GM23338 (cell line): ENCODE data around the gene COL4A6. TPM values are rescaled to one million over a fixed set of nuclear protein-coding genes. Genes with fewer than 3 reads are reported as not detected.

Experiments used
- ATAC-seq: fragments of 200-7000 bp; cut with Tn5 transposase; 3 replicates; pipeline ENCODE4 v1.9.1; 2020
- DNase-seq: peaks from one replicate; pipeline ENCODE4 v3.0.0-alpha.2; 2015; ENCODE audit warnings: low spot score
- H2AFZ ChIP-seq: fragments of 200-600 bp; sonication (generic); 2 replicates; pipeline ENCODE4 v1.8.0; 2016; ENCODE audit warnings: antibody characterized with exemption, mild to moderate bottlenecking, moderate library complexity
- H3F3A ChIP-seq: fragments of 200-600 bp; sonication (generic); replicated peaks from 2 replicates; pipeline ENCODE4 v1.8.0; 2017; ENCODE audit warnings: antibody characterized with exemption, mixed run types, low read depth
- H3K27ac ChIP-seq: fragments of 200-600 bp; sonication (generic); 2 replicates; pipeline ENCODE4 v1.6.1; 2016; ENCODE audit warnings: low read depth
- H3K27me3 ChIP-seq: fragments of 200-600 bp; sonication (generic); 2 replicates; pipeline ENCODE4 v1.8.0; 2016; ENCODE audit warnings: mild to moderate bottlenecking, mixed run types, moderate library complexity; ENCODE audit not compliant: insufficient read depth
- H3K36me3 ChIP-seq: fragments of 200-600 bp; sonication (generic); 2 replicates; pipeline ENCODE4 v1.8.0; 2016; ENCODE audit warnings: mild to moderate bottlenecking; ENCODE audit not compliant: insufficient read depth
- H3K4me1 ChIP-seq: fragments of 200-600 bp; sonication (generic); 2 replicates; pipeline ENCODE4 v1.8.0; 2016; ENCODE audit warnings: mild to moderate bottlenecking, moderate library complexity; ENCODE audit not compliant: insufficient read depth
- H3K4me2 ChIP-seq: fragments of 200-600 bp; sonication (generic); 2 replicates; pipeline ENCODE4 v1.7.1; 2017; ENCODE audit warnings: mixed run types
- H3K4me3 ChIP-seq: fragments of 200-600 bp; sonication (generic); 2 replicates; pipeline ENCODE4 v1.6.1; 2016; ENCODE audit warnings: mixed run types
- H3K79me2 ChIP-seq: fragments of 200-600 bp; sonication (generic); replicated peaks from 2 replicates; pipeline ENCODE4 v1.8.0; 2017; ENCODE audit warnings: mild to moderate bottlenecking; ENCODE audit not compliant: insufficient read depth
- H3K9me2 ChIP-seq: fragments of 200-600 bp; sonication (generic); 2 replicates; pipeline ENCODE4 v1.8.0; 2017; ENCODE audit not compliant: insufficient read depth
- H4K20me1 ChIP-seq: fragments of 200-600 bp; sonication (generic); replicated peaks from 2 replicates; pipeline ENCODE4 v1.8.0; 2017; ENCODE audit warnings: mild to moderate bottlenecking; ENCODE audit not compliant: insufficient read depth
- H3K27ac Mint-ChIP-seq: 2 replicates; pipeline ENCODE4 v1.8.0; 2020; ENCODE audit warnings: inconsistent platforms, mild to moderate bottlenecking, moderate library complexity, mixed read lengths
- H3K27me3 Mint-ChIP-seq: 3 replicates; pipeline ENCODE4 v1.8.0; 2022; ENCODE audit warnings: low read depth, mild to moderate bottlenecking, moderate library complexity, mixed read lengths, inconsistent platforms; ENCODE audit not compliant: insufficient read depth, poor library complexity
- H3K36me3 Mint-ChIP-seq: 3 replicates; pipeline ENCODE4 v1.8.0; 2021; ENCODE audit warnings: low read depth, mild to moderate bottlenecking, inconsistent platforms, moderate library complexity, mixed read lengths
- H3K4me1 Mint-ChIP-seq: 3 replicates; pipeline ENCODE4 v1.8.0; 2020; ENCODE audit warnings: mild to moderate bottlenecking, inconsistent platforms, mixed read lengths
- H3K4me3 Mint-ChIP-seq: 3 replicates; pipeline ENCODE4 v1.8.0; 2021; ENCODE audit warnings: moderate library complexity, mild to moderate bottlenecking, inconsistent platforms, mixed read lengths
- H3K9me3 Mint-ChIP-seq: 3 replicates; pipeline ENCODE4 v1.8.0; 2020; ENCODE audit warnings: moderate library complexity, mild to moderate bottlenecking, inconsistent platforms, mixed read lengths
- CTCF ChIP-seq, 2 experiments: fragments of 200-600 bp in 1 of 2; sonication (generic) in 1 of 2; conservative IDR thresholded peaks; 2 replicates each; pipeline versions ENCODE4 v1.5.1 to v1.6.1; 2016 to 2017; ENCODE audit warnings: antibody characterized with exemption in 2 of 2, low read depth in 2 of 2, mild to moderate bottlenecking in 2 of 2, moderate library complexity in 1 of 2
- EZH2phosphoT487 ChIP-seq: fragments of 200-600 bp; sonication (generic); IDR thresholded peaks from one replicate; pipeline ENCODE4 v1.8.1; 2018; ENCODE audit warnings: antibody characterized with exemption; ENCODE audit not compliant: unreplicated experiment
- JUNB ChIP-seq: IDR thresholded peaks from one replicate; pipeline ENCODE4 v1.6.1; 2016; ENCODE audit warnings: antibody characterized with exemption; ENCODE audit not compliant: unreplicated experiment
- NANOG ChIP-seq: IDR thresholded peaks from 2 replicates; pipeline ENCODE4 v1.6.1; 2016; ENCODE audit warnings: antibody characterized with exemption, borderline replicate concordance
- REST ChIP-seq: IDR thresholded peaks from one replicate; pipeline ENCODE4 v1.6.1; 2018; ENCODE audit warnings: antibody characterized with exemption; ENCODE audit not compliant: unreplicated experiment
- ZNF114 ChIP-seq: fragments of 250-450 bp; sonication (Bioruptor Pico); IDR thresholded peaks from 2 replicates; pipeline ENCODE4 v1.5.0; 2020; ENCODE audit warnings: mild to moderate bottlenecking, moderate library complexity
- ZNF331 ChIP-seq: fragments of 250-450 bp; sonication (Bioruptor Pico); IDR thresholded peaks from 2 replicates; pipeline ENCODE4 v1.5.0; 2020; ENCODE audit warnings: low read depth, mild to moderate bottlenecking, moderate library complexity
- ZNF462 ChIP-seq: fragments of 250-450 bp; sonication (Bioruptor Pico); IDR thresholded peaks from 2 replicates; pipeline ENCODE4 v1.5.0; 2020; ENCODE audit warnings: mild to moderate bottlenecking, moderate library complexity
- polyA plus RNA-seq: library from polyadenylated mRNA; unstranded; fragments of >200 nt; fragmentation: Nextera tagmentation; extraction: Ambion mirVana; gene quantifications from 2 replicates; pipeline ENCODE4 v1.2.1, GENCODE V29; 2016
- total RNA-seq: library from RNA; depleted of rRNA; stranded (reverse); fragments of >200 nt; shearing (Covaris generic); gene quantifications from 2 replicates; pipeline ENCODE4 v1.2.3, GENCODE V29; 2014

Gene COL4A6
- total and polyA plus RNA-seq, 2 experiments from 2014 or later = 4.1 to 15.2 TPM

GRCh38 chrX:108131471-108131870 is 306.8 kb downstream of the COL4A6 start:
- H3K27ac ChIP-seq = no peak overlapping the region
- no peak overlapping the region for H3K4me2 ChIP-seq
- ATAC-seq (no peak), DNase-seq (no peak)
- Mint-ChIP-seq H3K4me1 (peaks cover 8% of the 10 kb centered on the region), H3K9me3 (no peaks in the 10 kb centered on the region), H3K4me3 (no peak overlapping the region), H3K27me3 (no peaks in the 10 kb centered on the region), H3K27ac (no peak overlapping the region), H3K36me3 (no peaks in the 10 kb centered on the region)
- H3K27me3 ChIP-seq = no peaks in the 10 kb centered on the region
- no peaks in the 10 kb centered on the region for H3F3A ChIP-seq
- H3K79me2 ChIP-seq = no peaks in the 10 kb centered on the region
- H3K4me1 ChIP-seq = peaks cover 3% of the 10 kb centered on the region; the same call in 1 of the 2 replicates
- no peak for TF ChIP-seq NANOG
- TF ChIP-seq CTCF (conservative IDR thresholded peaks at IDR 0.05; ENCODE audit: low read depth in 2 of 2) = no peak
- no peak for TF ChIP-seq REST
- no peak for TF ChIP-seq ZNF114 (CRISPR knock-in tag)
- no peak for TF ChIP-seq JUNB
- no peak for TF ChIP-seq ZNF331 (CRISPR knock-in tag)
- no peak for TF ChIP-seq EZH2phosphoT487
- TF ChIP-seq ZNF462 = no peak
- H3K9me2 ChIP-seq = no peaks in the 10 kb centered on the region
- no peaks in the 10 kb centered on the region for H4K20me1 ChIP-seq
- no peak overlapping the region for H2AFZ ChIP-seq
- no peaks in the 10 kb centered on the region for H3K36me3 ChIP-seq
- no peak overlapping the region for H3K4me3 ChIP-seq
